Neutrophil (primary cell): ENCODE results near the gene YPEL2.

Source experiments
- H3K27ac ChIP-seq: fragments of 200-600 bp; sonication (generic); 2 replicates; pipeline ENCODE4 v1.5.1; 2016; ENCODE audit warnings: mild to moderate bottlenecking, moderate library complexity
- H3K27me3 ChIP-seq: fragments of 200-600 bp; sonication (generic); 2 replicates; pipeline ENCODE4 v1.6.0; 2016; ENCODE audit warnings: mild to moderate bottlenecking
- H3K36me3 ChIP-seq: fragments of 200-600 bp; sonication (generic); 2 replicates; pipeline ENCODE4 v1.5.1; 2017
- H3K4me1 ChIP-seq, 2 experiments: fragments of 200-600 bp in 1 of 2; sonication (generic) in 1 of 2; 1 replicate in 1 of 2; 2 replicates in 1 of 2; pipeline versions ENCODE4 v1.5.1 to v1.6.1; 2013 to 2016; ENCODE audit warnings: low read depth in 1 of 2, low read length in 1 of 2, mild to moderate bottlenecking in 1 of 2, moderate library complexity in 1 of 2; ENCODE audit not compliant: control insufficient read depth in 1 of 2, insufficient read depth in 1 of 2
- H3K4me3 ChIP-seq, 2 experiments: fragments of 200-600 bp in 1 of 2; sonication (generic) in 1 of 2; 1 replicate in 1 of 2; 2 replicates in 1 of 2; pipeline ENCODE4 v1.5.1; 2013 to 2016; ENCODE audit warnings: low read depth in 1 of 2, low read length in 1 of 2, mild to moderate bottlenecking in 1 of 2, moderate library complexity in 1 of 2
- H3K9me3 ChIP-seq: fragments of 200-600 bp; sonication (generic); 2 replicates; pipeline ENCODE4 v1.5.1; 2016
- CTCF ChIP-seq: fragments of 200-600 bp; sonication (generic); IDR thresholded peaks from 2 replicates; pipeline ENCODE4 v1.5.1; 2016; ENCODE audit warnings: antibody characterized with exemption

The YPEL2 gene

GRCh38 chr17:59355702-59356325 is 24.4 kb downstream of the YPEL2 start:
- TF ChIP-seq CTCF, result no peak
- Histone ChIP-seq H3K27ac (no peak overlapping the region), H3K27me3 (no peaks in the 10 kb centered on the region), H3K4me1 (peaks cover 0 to 5% of the 10 kb centered on the region in 2 experiments), H3K9me3 (no peaks in the 10 kb centered on the region), H3K36me3 (peaks cover 24% of the 10 kb centered on the region), H3K4me3 (no peak overlapping the region)

GRCh38 chr17:59356543-59357218 is 25.2 kb downstream of the YPEL2 start:
- Histone ChIP-seq H3K4me1 (peaks cover 0 to 5% of the 10 kb centered on the region in 2 experiments), H3K4me3 (no peak overlapping the region), H3K9me3 (no peaks in the 10 kb centered on the region), H3K27me3 (no peaks in the 10 kb centered on the region), H3K27ac (no peak overlapping the region), H3K36me3 (peaks cover 24% of the 10 kb centered on the region)
- no peak for TF ChIP-seq CTCF

- Histone ChIP-seq H3K27ac (no peak overlapping the region), H3K36me3 (peaks cover 24% of the 10 kb centered on the region), H3K4me1 (peaks cover 0 to 5% of the 10 kb centered on the region in 2 experiments), H3K27me3 (no peaks in the 10 kb centered on the region), H3K4me3 (no peak overlapping the region), H3K9me3 (no peaks in the 10 kb centered on the region)
- TF ChIP-seq CTCF, result no peak
Observed at GRCh38 chr17:59357219-59357697, 25.8 kb downstream of the YPEL2 start.

- H3K4me3 ChIP-seq, result no peak overlapping the region
- H3K27ac ChIP-seq, result no peak overlapping the region
- H3K4me1 ChIP-seq, result peaks cover 0 to 5% of the 10 kb centered on the region in 2 experiments
- H3K27me3 ChIP-seq, result no peaks in the 10 kb centered on the region
- peaks cover 23% of the 10 kb centered on the region for H3K36me3 ChIP-seq
- H3K9me3 ChIP-seq, result no peaks in the 10 kb centered on the region
- no peak for TF ChIP-seq CTCF
Observed at GRCh38 chr17:59357929-59358328, 26.5 kb downstream of the YPEL2 start.

GRCh38 chr17:59361386-59361785 is 29.9 kb downstream of the YPEL2 start:
- Histone ChIP-seq H3K27ac (no peak overlapping the region), H3K36me3 (peaks cover 14% of the 10 kb centered on the region), H3K4me3 (no peak overlapping the region), H3K4me1 (peaks cover 15 to 16% of the 10 kb centered on the region in 2 experiments), H3K9me3 (no peaks in the 10 kb centered on the region), H3K27me3 (no peaks in the 10 kb centered on the region)
- TF ChIP-seq CTCF, result no peak
